Mucosa of rectum (tissue), 2 donors: Measurements from ENCODE around the gene LRRC49.
"Not testable (repeated sequence)": the region's sequence is repeated elsewhere in the genome, so short reads cannot be mapped to it uniquely, and the experiment has no call there.

Experiments used
- H3K27ac ChIP-seq, 2 donors: one replicate each; pipeline ENCODE4 v1.7.0; 2013; ENCODE audit warnings: inconsistent platforms in 2 of 2, low read depth in 2 of 2, low read length in 2 of 2
- H3K27me3 ChIP-seq, 2 donors: one replicate each; pipeline ENCODE4 v1.7.0; 2013; ENCODE audit warnings: low read length in 2 of 2; ENCODE audit not compliant: control insufficient read depth in 2 of 2, insufficient read depth in 2 of 2
- H3K36me3 ChIP-seq, 2 donors: one replicate each; pipeline ENCODE4 v1.7.0; 2013; ENCODE audit warnings: low read length in 2 of 2; ENCODE audit not compliant: control insufficient read depth in 2 of 2, insufficient read depth in 2 of 2
- H3K4me1 ChIP-seq, 2 donors: one replicate each; pipeline ENCODE4 v1.7.0; 2013; ENCODE audit warnings: low read length in 2 of 2, mild to moderate bottlenecking in 1 of 2; ENCODE audit not compliant: control insufficient read depth in 2 of 2, insufficient read depth in 2 of 2
- H3K4me3 ChIP-seq, 2 donors: one replicate each; pipeline ENCODE4 v1.7.0; 2013; ENCODE audit warnings: low read length in 2 of 2
- H3K9ac ChIP-seq, 2 donors: one replicate each; pipeline ENCODE4 v1.7.0; 2013; ENCODE audit warnings: low read length in 2 of 2, low read depth in 1 of 2, mild to moderate bottlenecking in 1 of 2
- H3K9me3 ChIP-seq, 2 donors: one replicate each; pipeline ENCODE4 v1.7.0; 2013; ENCODE audit warnings: low read length in 2 of 2; ENCODE audit not compliant: control insufficient read depth in 2 of 2
- donor health status: healthy.
- donor health status: Normal muscosa, but diverticular disease.

LRRC49 gene

DNA sequence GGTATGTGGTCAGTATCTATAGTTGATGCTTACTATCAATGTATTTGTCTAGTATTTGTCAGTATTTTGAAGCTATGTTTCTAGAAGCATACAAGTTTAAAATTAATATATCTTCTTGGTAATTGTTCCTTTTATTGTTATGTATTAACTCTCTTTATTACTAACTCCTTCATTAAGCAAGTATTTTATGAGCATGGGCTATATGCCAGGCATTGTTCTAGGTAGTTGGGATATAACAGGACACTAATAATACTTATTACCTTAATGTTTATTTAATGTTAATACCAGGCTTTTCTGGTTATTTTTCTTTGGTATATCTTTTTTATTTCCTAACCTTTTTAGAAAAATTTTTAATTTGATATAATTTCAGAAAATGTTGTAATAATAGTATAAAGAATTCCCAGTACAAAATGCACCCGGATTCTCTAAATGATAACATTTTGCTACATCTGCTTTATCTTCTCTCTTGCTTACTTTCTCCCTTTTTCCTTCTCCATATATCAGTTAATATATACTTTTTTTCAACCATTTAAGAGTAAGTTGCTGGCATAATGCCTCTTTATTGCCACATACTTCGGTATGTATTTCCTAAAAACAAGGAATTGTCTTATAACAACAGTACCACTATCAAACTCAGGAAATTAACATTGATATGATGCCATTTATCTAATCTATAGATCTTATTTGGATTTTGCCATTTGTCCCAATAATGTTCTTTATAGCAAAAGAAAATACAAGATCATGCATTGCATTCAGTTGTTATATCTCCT lies 30.9 kb downstream of the LRRC49 start:
- H3K9ac ChIP-seq, result no peak overlapping the region
- no peaks in the 10 kb centered on the region for H3K36me3 ChIP-seq
- H3K4me3 ChIP-seq, result no peak overlapping the region
- H3K27me3 ChIP-seq, result no peaks in the 10 kb centered on the region
- H3K4me1 ChIP-seq, result no peaks in the 10 kb centered on the region
- no peak overlapping the region for H3K27ac ChIP-seq
- no peaks in the 10 kb centered on the region for H3K9me3 ChIP-seq

DNA sequence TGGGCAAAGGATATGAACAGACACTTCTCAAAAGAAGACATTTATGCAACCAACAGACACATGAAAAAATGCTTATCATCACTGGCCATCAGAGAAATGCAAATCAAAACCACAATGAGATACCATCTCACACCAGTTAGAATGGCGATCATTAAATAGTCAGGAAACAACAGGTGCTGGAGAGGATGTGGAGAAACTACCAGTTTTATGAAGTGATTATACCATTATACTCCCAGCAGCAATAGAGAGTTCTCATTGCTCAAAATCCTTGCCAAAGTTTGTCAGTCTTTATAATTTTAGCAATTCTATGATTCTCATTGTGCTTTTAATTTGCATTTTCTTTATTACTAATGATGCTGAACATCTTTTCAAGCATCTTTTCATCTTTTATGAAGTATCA lies 34.3 kb downstream of the LRRC49 start:
- not testable (repeated sequence) for H3K36me3 ChIP-seq, H3K4me3 ChIP-seq, H3K4me1 ChIP-seq, H3K27ac ChIP-seq, H3K9ac ChIP-seq, H3K27me3 ChIP-seq, H3K9me3 ChIP-seq

DNA sequence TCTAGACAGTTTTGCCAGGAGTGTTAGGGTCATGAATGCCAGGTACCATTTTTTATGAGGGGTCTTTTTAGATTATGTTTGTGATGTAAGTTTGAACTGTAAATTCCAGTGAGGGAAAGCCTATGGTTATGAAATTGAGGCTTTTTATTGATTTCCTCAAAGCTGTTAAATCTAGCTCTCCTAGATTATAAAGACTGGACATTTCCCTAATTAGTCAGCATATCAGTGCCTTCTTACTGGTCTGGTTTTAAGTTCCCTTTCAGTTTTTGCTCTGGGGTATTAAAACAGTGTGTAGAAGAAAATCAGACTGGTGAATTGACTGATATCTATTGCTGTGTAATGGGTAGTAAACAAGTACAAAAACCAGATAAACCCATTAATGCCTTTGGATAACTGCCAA lies 39.2 kb downstream of the LRRC49 start:
- H3K4me1 ChIP-seq, result no peaks in the 10 kb centered on the region
- H3K9me3 ChIP-seq, result no peaks in the 10 kb centered on the region
- H3K27me3 ChIP-seq, result no peaks in the 10 kb centered on the region
- H3K36me3 ChIP-seq, result no peaks in the 10 kb centered on the region
- no peak overlapping the region for H3K9ac ChIP-seq
- no peak overlapping the region for H3K4me3 ChIP-seq
- H3K27ac ChIP-seq, result no peak overlapping the region

DNA sequence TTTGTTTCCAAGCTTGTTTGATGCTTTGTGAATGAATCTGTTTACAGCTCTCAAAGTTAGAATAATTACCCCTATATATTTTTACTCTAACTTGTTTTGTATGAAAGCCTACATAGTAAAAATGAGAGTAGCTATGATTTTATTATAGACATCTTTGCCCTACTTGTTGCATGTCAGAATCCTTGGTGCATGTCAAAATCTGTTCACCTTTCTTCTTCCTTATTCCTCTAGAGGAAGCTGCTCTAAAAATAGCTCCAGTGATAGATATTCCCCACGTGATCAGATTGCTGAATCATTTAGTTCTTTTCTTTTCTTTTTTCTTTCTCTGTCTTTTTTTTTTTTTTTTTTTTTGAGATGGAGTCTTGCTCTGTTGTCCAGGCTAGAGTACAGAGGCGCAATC lies 39.8 kb downstream of the LRRC49 start:
- no peak overlapping the region for H3K27ac ChIP-seq
- H3K4me3 ChIP-seq, result no peak overlapping the region
- H3K4me1 ChIP-seq, result no peaks in the 10 kb centered on the region
- no peaks in the 10 kb centered on the region for H3K27me3 ChIP-seq
- H3K9me3 ChIP-seq, result no peaks in the 10 kb centered on the region
- H3K9ac ChIP-seq, result no peak overlapping the region
- H3K36me3 ChIP-seq, result no peaks in the 10 kb centered on the region

DNA sequence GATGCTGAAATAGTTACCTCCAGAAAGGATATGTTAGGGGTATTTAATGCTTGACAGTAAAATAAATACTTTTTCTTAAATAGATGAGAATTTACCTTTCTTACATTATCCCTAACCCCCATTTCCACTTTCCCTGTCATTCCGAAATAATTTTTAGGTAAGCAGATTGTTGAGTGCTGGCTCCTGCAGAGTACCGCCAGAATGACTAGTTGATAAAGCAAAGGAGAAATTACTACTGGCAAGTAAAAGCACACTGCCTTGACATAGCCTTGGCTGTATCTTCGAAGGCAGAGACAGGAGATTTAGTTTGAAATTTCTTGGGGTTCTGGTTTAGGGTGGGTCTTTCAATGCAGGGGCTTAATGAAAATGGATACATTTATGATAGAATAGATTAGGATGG lies 40.8 kb downstream of the LRRC49 start:
- H3K9me3 ChIP-seq, result no peaks in the 10 kb centered on the region

DNA sequence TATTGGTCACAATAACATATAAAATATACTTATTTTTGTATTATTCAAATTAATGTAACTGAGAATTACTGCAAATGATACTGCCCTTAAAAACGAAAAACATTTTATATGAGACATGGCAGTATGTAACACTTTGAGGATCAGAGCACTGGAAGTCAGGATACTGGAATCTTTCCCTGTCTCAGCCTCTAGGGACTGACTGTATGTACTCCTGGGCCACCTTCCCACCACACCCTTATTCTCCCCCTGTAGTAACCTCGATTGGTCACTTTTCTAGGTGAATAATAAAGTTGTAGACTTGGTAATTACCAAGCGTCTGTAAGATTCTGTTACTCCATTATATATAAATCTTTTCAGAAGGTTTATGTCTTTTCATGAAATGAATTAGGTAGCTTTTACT lies 43.0 kb downstream of the LRRC49 start:
- no peaks in the 10 kb centered on the region for H3K27me3 ChIP-seq
- H3K36me3 ChIP-seq, result no peaks in the 10 kb centered on the region
- H3K27ac ChIP-seq, result no peak overlapping the region
- no peak overlapping the region for H3K9ac ChIP-seq
- no peaks in the 10 kb centered on the region for H3K4me1 ChIP-seq
- H3K9me3 ChIP-seq, result no peaks in the 10 kb centered on the region
- no peak overlapping the region for H3K4me3 ChIP-seq

More for the DNA sequence above, 40.8 kb downstream of the LRRC49 start:
- H3K4me1 ChIP-seq, result no peaks in the 10 kb centered on the region
- no peaks in the 10 kb centered on the region for H3K27me3 ChIP-seq
- no peak overlapping the region for H3K4me3 ChIP-seq
- no peak overlapping the region for H3K9ac ChIP-seq
- no peaks in the 10 kb centered on the region for H3K36me3 ChIP-seq
- H3K27ac ChIP-seq, result no peak overlapping the region

DNA sequence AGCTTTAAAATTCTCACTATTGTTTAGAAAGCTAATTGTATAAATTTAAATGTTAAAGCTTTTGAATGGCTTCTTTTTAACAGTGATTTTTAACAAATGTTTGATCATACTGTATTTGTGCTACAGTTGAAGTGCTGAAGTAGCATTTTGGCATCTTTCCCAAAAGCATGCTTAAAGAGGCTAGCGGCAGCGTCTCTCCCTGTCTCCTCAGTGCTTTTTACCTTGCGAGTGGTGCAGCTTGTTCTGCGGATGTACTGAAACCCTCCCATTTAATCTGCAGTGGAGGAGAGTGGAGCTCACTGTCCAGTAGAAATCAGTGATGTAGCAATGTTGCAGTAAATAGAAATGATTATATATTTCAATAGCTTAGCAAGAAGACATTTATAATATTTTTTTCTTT lies 43.7 kb downstream of the LRRC49 start:
- Histone ChIP-seq H3K9ac (no peak overlapping the region), H3K27ac (no peak overlapping the region), H3K27me3 (no peaks in the 10 kb centered on the region), H3K9me3 (no peaks in the 10 kb centered on the region), H3K4me1 (no peaks in the 10 kb centered on the region), H3K4me3 (no peak overlapping the region), H3K36me3 (no peaks in the 10 kb centered on the region)

DNA sequence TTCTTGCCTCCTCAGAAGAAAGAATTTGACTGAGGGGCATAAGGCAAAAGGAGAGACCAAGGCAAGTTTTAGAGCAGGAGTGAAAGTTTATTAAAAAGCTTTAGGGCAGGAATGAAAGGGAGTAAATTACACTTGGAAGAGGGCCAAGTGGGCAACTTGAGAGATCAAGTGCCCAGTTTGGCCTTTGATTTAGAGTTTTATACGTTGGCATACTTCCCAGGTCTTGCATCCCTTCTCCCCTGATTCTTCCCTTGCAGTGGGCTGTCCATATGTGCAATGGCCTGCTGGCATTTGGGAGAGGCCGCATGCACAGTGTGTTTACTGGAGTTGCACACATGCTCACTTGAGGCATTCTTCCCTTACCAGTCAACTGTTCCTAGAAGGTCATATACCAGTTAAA lies 50.7 kb downstream of the LRRC49 start:
- H3K27ac ChIP-seq, H3K27me3 ChIP-seq, H3K4me1 ChIP-seq, H3K9me3 ChIP-seq, H3K9ac ChIP-seq, H3K4me3 ChIP-seq, H3K36me3 ChIP-seq: not testable (repeated sequence)

DNA sequence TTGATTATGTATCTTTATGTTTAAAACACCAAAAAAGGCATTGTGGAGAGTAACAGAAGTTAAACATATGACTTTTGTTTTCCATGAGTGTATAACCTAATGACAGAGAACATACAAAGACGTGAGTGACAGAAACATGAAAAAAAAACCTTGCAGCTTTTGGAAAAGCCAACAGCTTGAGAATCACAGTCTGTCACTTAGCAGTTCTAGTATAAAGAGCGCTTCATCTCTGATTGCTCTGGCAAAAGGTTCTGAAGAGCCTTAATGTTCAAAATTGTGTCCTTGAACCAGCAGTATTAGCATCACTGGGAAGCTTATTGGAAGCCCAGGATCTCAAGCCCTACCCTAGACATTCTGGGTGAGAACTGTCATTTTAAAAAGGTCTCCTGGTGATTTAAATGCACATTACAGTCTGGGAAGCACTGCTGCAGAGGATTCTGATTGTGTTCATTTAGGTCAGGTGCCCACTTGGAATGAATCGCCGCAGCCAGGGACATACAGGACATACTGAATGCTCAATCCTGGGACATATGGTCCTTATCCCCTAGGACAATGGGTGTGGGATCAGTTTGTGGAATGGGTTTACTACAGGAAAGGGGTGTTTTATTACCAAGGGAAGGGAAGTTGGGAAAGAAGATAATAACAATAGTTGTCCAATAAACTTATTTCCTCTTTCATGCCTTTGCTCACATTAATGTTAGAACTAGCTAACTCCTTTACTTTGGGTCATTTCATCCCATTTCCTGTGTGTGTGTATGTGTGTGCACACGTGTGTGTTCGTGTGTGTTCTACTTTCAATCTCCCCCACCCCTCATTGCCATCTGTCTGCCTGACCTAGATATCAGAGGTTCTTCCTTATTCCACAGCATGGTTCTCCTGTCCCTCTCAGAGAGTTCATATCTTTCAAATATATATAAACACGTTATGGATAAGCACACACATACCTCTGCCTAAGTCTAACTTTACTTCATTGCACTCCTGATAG lies 55.0 kb downstream of the LRRC49 start:
- Histone ChIP-seq H3K9me3 (peaks cover 0 to 6% of the 10 kb centered on the region in 2 donors), H3K36me3 (no peaks in the 10 kb centered on the region), H3K4me1 (no peaks in the 10 kb centered on the region), H3K4me3 (no peak overlapping the region), H3K27ac (no peak overlapping the region), H3K9ac (no peak overlapping the region), H3K27me3 (no peaks in the 10 kb centered on the region)

DNA sequence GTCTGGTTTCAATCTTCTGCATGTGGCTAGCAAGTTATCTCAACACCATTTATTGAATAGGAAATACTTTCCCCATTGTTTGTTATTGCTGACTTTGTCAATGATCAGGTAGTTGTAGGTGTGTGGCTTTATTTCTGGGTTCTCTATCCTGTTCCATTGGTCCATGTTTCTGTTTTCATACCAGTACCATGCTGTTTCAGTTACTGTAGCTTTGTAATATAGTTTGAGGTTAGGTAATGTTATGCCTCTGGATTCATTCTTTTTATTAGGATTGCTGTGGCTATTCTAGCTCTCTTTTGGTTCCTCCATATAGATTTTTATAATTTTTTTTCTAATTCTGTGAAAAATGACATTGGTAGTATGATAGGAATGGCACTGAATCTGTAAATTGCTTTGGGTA lies 58.3 kb downstream of the LRRC49 start:
- H3K36me3 ChIP-seq, result no peaks in the 10 kb centered on the region
- no peak overlapping the region for H3K9ac ChIP-seq
- no peak overlapping the region for H3K27ac ChIP-seq
- no peaks in the 10 kb centered on the region for H3K4me1 ChIP-seq
- H3K4me3 ChIP-seq, result no peak overlapping the region
- peaks cover 0 to 6% of the 10 kb centered on the region in 2 donors for H3K9me3 ChIP-seq
- H3K27me3 ChIP-seq, result no peaks in the 10 kb centered on the region
